ENCODE measurements around the gene MROH2A.

Gene MROH2A

GRCh38 chr2:233772153-233772552 is 6.0 kb upstream of the MROH2A start:
- Histone ChIP-seq H3K4me3 (ENCODE audit: low read depth, low read length) (no peak overlapping the region), H3K4me1 (ENCODE audit: control insufficient read depth, insufficient read depth, low read length) (no peaks in the 10 kb centered on the region), H3K36me3 (ENCODE audit: control insufficient read depth in 2 of 2, insufficient read depth in 1 of 2, low read length in 2 of 2) (no peaks in the 10 kb centered on the region), H3K27ac (ENCODE audit: extremely low read depth, low read depth, low read length) (no peak overlapping the region), H3K9me3 (ENCODE audit: control insufficient read depth, insufficient read depth, low read depth, low read length) (no peaks in the 10 kb centered on the region)
- TF ChIP-seq ZNF404 (tag by site-specific recombination; IDR thresholded peaks at IDR 0.05) (no peak), ZNF837 (tag by site-specific recombination; IDR thresholded peaks at IDR 0.05) (no peak), ZNF785 (tag by site-specific recombination; IDR thresholded peaks at IDR 0.05) (no peak), ZFP69B (tag by site-specific recombination; IDR thresholded peaks at IDR 0.05) (no peak), ZNF571 (tag by site-specific recombination; IDR thresholded peaks at IDR 0.05) (no peak), ZBTB21 (tag by site-specific recombination; IDR thresholded peaks at IDR 0.05) (no peak), ZNF214 (tag by site-specific recombination; IDR thresholded peaks at IDR 0.05; ENCODE audit: borderline replicate concordance) (no peak), KLF10 (tag by site-specific recombination; IDR thresholded peaks at IDR 0.05) (no peak), ZNF792 (tag by site-specific recombination; IDR thresholded peaks at IDR 0.05) (no peak), ZNF341 (tag by site-specific recombination; IDR thresholded peaks at IDR 0.05; ENCODE audit: low read depth) (no peak), ZNF433 (tag by site-specific recombination; IDR thresholded peaks at IDR 0.05; ENCODE audit: low read depth) (no peak), ZNF623 (tag by site-specific recombination; IDR thresholded peaks at IDR 0.05) (no peak), ZNF362 (tag by site-specific recombination; IDR thresholded peaks at IDR 0.05) (no peak), ZNF394 (tag by site-specific recombination; IDR thresholded peaks at IDR 0.05; ENCODE audit: borderline replicate concordance) (no peak), HIC1 (tag by site-specific recombination; IDR thresholded peaks at IDR 0.05) (no peak)
- TF ChIP-seq, protein P1, sequence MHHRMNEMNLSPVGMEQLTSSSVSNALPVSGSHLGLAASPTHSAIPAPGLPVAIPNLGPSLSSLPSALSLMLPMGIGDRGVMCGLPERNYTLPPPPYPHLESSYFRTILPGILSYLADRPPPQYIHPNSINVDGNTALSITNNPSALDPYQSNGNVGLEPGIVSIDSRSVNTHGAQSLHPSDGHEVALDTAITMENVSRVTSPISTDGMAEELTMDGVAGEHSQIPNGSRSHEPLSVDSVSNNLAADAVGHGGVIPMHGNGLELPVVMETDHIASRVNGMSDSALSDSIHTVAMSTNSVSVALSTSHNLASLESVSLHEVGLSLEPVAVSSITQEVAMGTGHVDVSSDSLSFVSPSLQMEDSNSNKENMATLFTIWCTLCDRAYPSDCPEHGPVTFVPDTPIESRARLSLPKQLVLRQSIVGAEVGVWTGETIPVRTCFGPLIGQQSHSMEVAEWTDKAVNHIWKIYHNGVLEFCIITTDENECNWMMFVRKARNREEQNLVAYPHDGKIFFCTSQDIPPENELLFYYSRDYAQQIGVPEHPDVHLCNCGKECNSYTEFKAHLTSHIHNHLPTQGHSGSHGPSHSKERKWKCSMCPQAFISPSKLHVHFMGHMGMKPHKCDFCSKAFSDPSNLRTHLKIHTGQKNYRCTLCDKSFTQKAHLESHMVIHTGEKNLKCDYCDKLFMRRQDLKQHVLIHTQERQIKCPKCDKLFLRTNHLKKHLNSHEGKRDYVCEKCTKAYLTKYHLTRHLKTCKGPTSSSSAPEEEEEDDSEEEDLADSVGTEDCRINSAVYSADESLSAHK (tag by site-specific recombination; IDR thresholded peaks at IDR 0.05): no peak
- TF ChIP-seq, protein P2, sequence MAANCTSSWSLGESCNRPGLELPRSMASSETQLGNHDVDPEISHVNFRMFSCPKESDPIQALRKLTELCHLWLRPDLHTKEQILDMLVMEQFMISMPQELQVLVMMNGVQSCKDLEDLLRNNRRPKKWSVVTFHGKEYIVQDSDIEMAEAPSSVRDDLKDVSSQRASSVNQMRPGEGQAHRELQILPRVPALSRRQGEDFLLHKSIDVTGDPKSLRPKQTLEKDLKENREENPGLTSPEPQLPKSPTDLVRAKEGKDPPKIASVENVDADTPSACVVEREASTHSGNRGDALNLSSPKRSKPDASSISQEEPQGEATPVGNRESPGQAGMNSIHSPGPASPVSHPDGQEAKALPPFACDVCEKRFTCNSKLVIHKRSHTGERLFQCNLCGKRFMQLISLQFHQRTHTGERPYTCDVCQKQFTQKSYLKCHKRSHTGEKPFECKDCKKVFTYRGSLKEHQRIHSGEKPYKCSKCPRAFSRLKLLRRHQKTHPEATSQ (tag by site-specific recombination; IDR thresholded peaks at IDR 0.05): no peak
- TF ChIP-seq, protein P3, sequence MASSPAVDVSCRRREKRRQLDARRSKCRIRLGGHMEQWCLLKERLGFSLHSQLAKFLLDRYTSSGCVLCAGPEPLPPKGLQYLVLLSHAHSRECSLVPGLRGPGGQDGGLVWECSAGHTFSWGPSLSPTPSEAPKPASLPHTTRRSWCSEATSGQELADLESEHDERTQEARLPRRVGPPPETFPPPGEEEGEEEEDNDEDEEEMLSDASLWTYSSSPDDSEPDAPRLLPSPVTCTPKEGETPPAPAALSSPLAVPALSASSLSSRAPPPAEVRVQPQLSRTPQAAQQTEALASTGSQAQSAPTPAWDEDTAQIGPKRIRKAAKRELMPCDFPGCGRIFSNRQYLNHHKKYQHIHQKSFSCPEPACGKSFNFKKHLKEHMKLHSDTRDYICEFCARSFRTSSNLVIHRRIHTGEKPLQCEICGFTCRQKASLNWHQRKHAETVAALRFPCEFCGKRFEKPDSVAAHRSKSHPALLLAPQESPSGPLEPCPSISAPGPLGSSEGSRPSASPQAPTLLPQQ (tag by site-specific recombination; IDR thresholded peaks at IDR 0.05): no peak
- TF ChIP-seq, protein P4, sequence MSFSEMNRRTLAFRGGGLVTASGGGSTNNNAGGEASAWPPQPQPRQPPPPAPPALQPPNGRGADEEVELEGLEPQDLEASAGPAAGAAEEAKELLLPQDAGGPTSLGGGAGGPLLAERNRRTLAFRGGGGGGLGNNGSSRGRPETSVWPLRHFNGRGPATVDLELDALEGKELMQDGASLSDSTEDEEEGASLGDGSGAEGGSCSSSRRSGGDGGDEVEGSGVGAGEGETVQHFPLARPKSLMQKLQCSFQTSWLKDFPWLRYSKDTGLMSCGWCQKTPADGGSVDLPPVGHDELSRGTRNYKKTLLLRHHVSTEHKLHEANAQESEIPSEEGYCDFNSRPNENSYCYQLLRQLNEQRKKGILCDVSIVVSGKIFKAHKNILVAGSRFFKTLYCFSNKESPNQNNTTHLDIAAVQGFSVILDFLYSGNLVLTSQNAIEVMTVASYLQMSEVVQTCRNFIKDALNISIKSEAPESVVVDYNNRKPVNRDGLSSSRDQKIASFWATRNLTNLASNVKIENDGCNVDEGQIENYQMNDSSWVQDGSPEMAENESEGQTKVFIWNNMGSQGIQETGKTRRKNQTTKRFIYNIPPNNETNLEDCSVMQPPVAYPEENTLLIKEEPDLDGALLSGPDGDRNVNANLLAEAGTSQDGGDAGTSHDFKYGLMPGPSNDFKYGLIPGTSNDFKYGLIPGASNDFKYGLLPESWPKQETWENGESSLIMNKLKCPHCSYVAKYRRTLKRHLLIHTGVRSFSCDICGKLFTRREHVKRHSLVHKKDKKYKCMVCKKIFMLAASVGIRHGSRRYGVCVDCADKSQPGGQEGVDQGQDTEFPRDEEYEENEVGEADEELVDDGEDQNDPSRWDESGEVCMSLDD (tag by site-specific recombination; IDR thresholded peaks at IDR 0.05): no peak
- ChIA-PET CTCF (no interaction called here), POLR2A (no interaction called here)

Data from HEK293 (cell line).